ENCODE measurements around the gene MIXL1.
"Not testable (repeated sequence)": the region's sequence is repeated elsewhere in the genome, so short reads cannot be mapped to it uniquely, and the experiment has no call there.

The MIXL1 gene

GRCh38 chr1:226216056-226216455, 7.4 kb upstream of the MIXL1 start:
- no peak for DNase-seq

GRCh38 chr1:226217273-226217672, 6.2 kb upstream of the MIXL1 start:
- no peak for DNase-seq

GRCh38 chr1:226220473-226221189, 2.8 kb upstream of the MIXL1 start:
- no peak for DNase-seq

GRCh38 chr1:226222686-226223085, 778 bp upstream of the MIXL1 start:
- DNase-seq: no peak

- peak in 2 of 3 experiments; percentile 15 to 31 for DNase-seq
Measured at GRCh38 chr1:226223786-226224244, 351 bp downstream of the MIXL1 start.

GRCh38 chr1:226226601-226227000, 3.1 kb downstream of the MIXL1 start:
- no peak for DNase-seq

- no peak for DNase-seq
Measured at GRCh38 chr1:226233293-226233692, 9.8 kb downstream of the MIXL1 start.

- no peak for DNase-seq
Measured at GRCh38 chr1:226233806-226234205, 10.3 kb downstream of the MIXL1 start.

- DNase-seq: no peak
Measured at GRCh38 chr1:226236826-226237225, 13.4 kb downstream of the MIXL1 start.

GRCh38 chr1:226239421-226239820, 16.0 kb downstream of the MIXL1 start:
- no peak for DNase-seq

- DNase-seq: no peak
Measured at GRCh38 chr1:226248091-226248490, 24.6 kb downstream of the MIXL1 start.

GRCh38 chr1:226248796-226249195, 25.3 kb downstream of the MIXL1 start:
- DNase-seq: no peak

GRCh38 chr1:226250511-226250910, 27.0 kb downstream of the MIXL1 start:
- DNase-seq: no peak

GRCh38 chr1:226252841-226253240, 29.4 kb downstream of the MIXL1 start:
- DNase-seq: not testable (repeated sequence)

- DNase-seq: no peak
Measured at GRCh38 chr1:226253933-226254332, 30.5 kb downstream of the MIXL1 start.

GRCh38 chr1:226255380-226255779, 31.9 kb downstream of the MIXL1 start:
- DNase-seq: no peak

GRCh38 chr1:226261818-226262217, 38.4 kb downstream of the MIXL1 start:
- DNase-seq: no peak

- DNase-seq: peak in 1 of 3 experiments; percentile 11
Measured at GRCh38 chr1:226268421-226269124, 45.1 kb downstream of the MIXL1 start.

- DNase-seq: peak in 2 of 3 experiments; percentile 2 to 56
Measured at GRCh38 chr1:226272233-226272902, 48.9 kb downstream of the MIXL1 start.

- DNase-seq: no peak
Measured at GRCh38 chr1:226274138-226274537, 50.7 kb downstream of the MIXL1 start.

GRCh38 chr1:226276077-226276682, 52.7 kb downstream of the MIXL1 start:
- no peak for DNase-seq

Data from NCI-H1417 (cell line).